ENCODE results near the gene PDE11A.

DNA sequence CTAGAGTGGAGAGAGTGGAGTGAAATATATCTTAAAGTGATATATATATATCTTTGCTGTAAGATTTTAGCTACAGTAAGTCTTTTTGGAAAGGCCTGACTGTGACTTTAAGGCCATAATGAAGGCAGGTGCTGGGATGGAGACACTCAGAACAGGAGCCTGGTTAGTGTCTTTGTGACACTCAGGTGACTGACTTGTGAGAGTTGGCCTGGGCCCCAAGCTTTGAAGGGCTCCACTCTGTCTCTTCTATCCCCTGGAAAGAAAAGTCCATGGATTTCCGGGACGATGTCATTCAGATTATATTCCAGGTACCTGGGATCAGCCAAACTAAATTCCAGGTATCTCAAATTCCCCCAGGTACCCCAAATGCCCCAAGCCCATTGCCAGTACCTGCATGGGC is 276.6 kb downstream of the PDE11A start:
- TF ChIP-seq ZFX (IDR thresholded peaks at IDR 0.05): no peak
- TF ChIP-seq, protein P1, sequence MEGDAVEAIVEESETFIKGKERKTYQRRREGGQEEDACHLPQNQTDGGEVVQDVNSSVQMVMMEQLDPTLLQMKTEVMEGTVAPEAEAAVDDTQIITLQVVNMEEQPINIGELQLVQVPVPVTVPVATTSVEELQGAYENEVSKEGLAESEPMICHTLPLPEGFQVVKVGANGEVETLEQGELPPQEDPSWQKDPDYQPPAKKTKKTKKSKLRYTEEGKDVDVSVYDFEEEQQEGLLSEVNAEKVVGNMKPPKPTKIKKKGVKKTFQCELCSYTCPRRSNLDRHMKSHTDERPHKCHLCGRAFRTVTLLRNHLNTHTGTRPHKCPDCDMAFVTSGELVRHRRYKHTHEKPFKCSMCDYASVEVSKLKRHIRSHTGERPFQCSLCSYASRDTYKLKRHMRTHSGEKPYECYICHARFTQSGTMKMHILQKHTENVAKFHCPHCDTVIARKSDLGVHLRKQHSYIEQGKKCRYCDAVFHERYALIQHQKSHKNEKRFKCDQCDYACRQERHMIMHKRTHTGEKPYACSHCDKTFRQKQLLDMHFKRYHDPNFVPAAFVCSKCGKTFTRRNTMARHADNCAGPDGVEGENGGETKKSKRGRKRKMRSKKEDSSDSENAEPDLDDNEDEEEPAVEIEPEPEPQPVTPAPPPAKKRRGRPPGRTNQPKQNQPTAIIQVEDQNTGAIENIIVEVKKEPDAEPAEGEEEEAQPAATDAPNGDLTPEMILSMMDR (conservative IDR thresholded peaks at IDR 0.05): no peak

Measured in C4-2B (cell line).